ENCODE data around the gene ADGB.

DNA sequence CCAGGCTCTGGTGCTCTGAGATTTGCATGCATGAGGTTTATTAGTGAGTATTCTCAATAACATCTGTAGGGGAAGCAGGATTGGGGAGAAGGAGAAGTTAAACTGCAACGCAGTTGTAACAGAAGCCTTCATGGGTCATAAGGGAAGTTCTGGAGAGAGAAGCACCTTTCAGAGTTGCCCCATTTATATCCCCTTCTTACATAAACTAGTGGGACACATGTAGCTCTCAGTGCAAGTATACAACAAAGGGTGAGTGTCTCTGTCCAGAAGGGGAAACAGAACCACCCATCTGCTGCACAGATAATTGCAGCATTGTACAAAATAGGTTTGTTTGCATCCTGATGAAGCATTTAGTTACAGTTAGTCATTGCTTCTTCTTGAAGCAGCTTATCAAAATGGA, 4.3 kb upstream of the ADGB start:
- no peak for TF ChIP-seq SP1 (IDR thresholded peaks at IDR 0.05)
- TF ChIP-seq LEF1 (IDR thresholded peaks at IDR 0.05; ENCODE audit: borderline replicate concordance), result no peak
- TF ChIP-seq CTBP1 (IDR thresholded peaks at IDR 0.05; ENCODE audit: borderline replicate concordance), result no peak
- no peak for TF ChIP-seq TARDBP (IDR thresholded peaks at IDR 0.05)
- no peak for TF ChIP-seq L3MBTL2 (conservative IDR thresholded peaks at IDR 0.05)
- no peak for TF ChIP-seq ARNT (IDR thresholded peaks at IDR 0.05)
- TF ChIP-seq BHLHE40 (IDR thresholded peaks at IDR 0.05; ENCODE audit: borderline replicate concordance), result no peak
- TF ChIP-seq FOXA1 (IDR thresholded peaks at IDR 0.05), result no peak
- TF ChIP-seq FOXM1 (IDR thresholded peaks at IDR 0.05; ENCODE audit: borderline replicate concordance), result no peak
- TF ChIP-seq HDGF (IDR thresholded peaks at IDR 0.05; ENCODE audit: borderline replicate concordance), result no peak
- no peak for TF ChIP-seq FOXK2 (IDR thresholded peaks at IDR 0.05)
- TF ChIP-seq NFRKB (IDR thresholded peaks at IDR 0.05), result no peak
